GM21529 (cell line): ENCODE results near the gene MYLK4.

Experiments used
- ATAC-seq: cut with Tn5 transposase; IDR thresholded peaks from one replicate; pipeline ENCODE4 v1.9.1; 2021; ENCODE audit not compliant: unreplicated experiment

MYLK4 gene

GRCh38 chr6:2665146-2666070, 85.3 kb downstream of the MYLK4 start:
- no peak for ATAC-seq

- no peak for ATAC-seq
Measured at GRCh38 chr6:2663123-2663522, 87.6 kb downstream of the MYLK4 start.

GRCh38 chr6:2661651-2662050, 89.1 kb downstream of the MYLK4 start:
- no peak for ATAC-seq

GRCh38 chr6:2659882-2660281, 90.8 kb downstream of the MYLK4 start:
- no peak for ATAC-seq

GRCh38 chr6:2659381-2659780, 91.3 kb downstream of the MYLK4 start:
- ATAC-seq: no peak

GRCh38 chr6:2658788-2659187, 91.9 kb downstream of the MYLK4 start:
- peak; percentile 85 for ATAC-seq

GRCh38 chr6:2656460-2657079, 94.2 kb downstream of the MYLK4 start:
- no peak for ATAC-seq

GRCh38 chr6:2655844-2656433, 94.8 kb downstream of the MYLK4 start:
- ATAC-seq: no peak

- no peak for ATAC-seq
Measured at GRCh38 chr6:2653369-2654032, 97.2 kb downstream of the MYLK4 start.

GRCh38 chr6:2652611-2653010, 98.1 kb downstream of the MYLK4 start:
- no peak for ATAC-seq

GRCh38 chr6:2651961-2652360, 98.8 kb downstream of the MYLK4 start:
- ATAC-seq: no peak

- ATAC-seq: no peak
Measured at GRCh38 chr6:2651536-2651935, 99.2 kb downstream of the MYLK4 start.

- no peak for ATAC-seq
Measured at GRCh38 chr6:2646346-2646745, 104.4 kb downstream of the MYLK4 start.

- ATAC-seq: no peak
Measured at GRCh38 chr6:2643935-2644539, 106.7 kb downstream of the MYLK4 start.

GRCh38 chr6:2643130-2643529, 107.6 kb downstream of the MYLK4 start:
- ATAC-seq: no peak

- ATAC-seq: peak; percentile 89
Measured at GRCh38 chr6:2641044-2641725, 109.5 kb downstream of the MYLK4 start.

GRCh38 chr6:2640551-2640950, 110.2 kb downstream of the MYLK4 start:
- no peak for ATAC-seq

GRCh38 chr6:2639896-2640295, 110.8 kb downstream of the MYLK4 start:
- ATAC-seq: no peak

- no peak for ATAC-seq
Measured at GRCh38 chr6:2639167-2639566, 111.6 kb downstream of the MYLK4 start.

GRCh38 chr6:2636672-2637071, 114.0 kb downstream of the MYLK4 start:
- ATAC-seq: no peak
